Mesenchymal stem cell (in vitro differentiated cells and primary cell): Measurements from ENCODE around the gene RGS12.
A peak's percentile ranks its signal among the peaks of the same experiment; 100 is the strongest.

Experiments
- DNase-seq: peaks from one replicate; pipeline ENCODE4 v3.0.0-alpha.2; 2013
- H2AFZ ChIP-seq: one replicate; pipeline ENCODE4 v1.6.1; 2013; ENCODE audit warnings: low read depth, mild to moderate bottlenecking, control low read depth, inconsistent platforms, low read length, moderate library complexity
- H2AK5ac ChIP-seq: 2 replicates; pipeline ENCODE4 v1.6.1; 2013; ENCODE audit warnings: low read length, moderate library complexity, mild to moderate bottlenecking, inconsistent platforms; ENCODE audit not compliant: severe bottlenecking
- H2BK120ac ChIP-seq: one replicate; pipeline ENCODE4 v1.6.1; 2013; ENCODE audit warnings: low read depth, mild to moderate bottlenecking, inconsistent platforms, low read length, moderate library complexity
- H2BK12ac ChIP-seq, 2 experiments: one replicate each; pipeline ENCODE4 v1.6.1; 2013; ENCODE audit warnings: inconsistent platforms in 2 of 2, low read length in 2 of 2, mild to moderate bottlenecking in 2 of 2, moderate library complexity in 2 of 2, control low read depth in 1 of 2
- H2BK15ac ChIP-seq: one replicate; pipeline ENCODE4 v1.6.1; 2013; ENCODE audit warnings: mild to moderate bottlenecking, low read depth, inconsistent platforms; ENCODE audit not compliant: poor library complexity, severe bottlenecking
- H2BK5ac ChIP-seq: 2 replicates; pipeline ENCODE4 v1.6.1; 2013; ENCODE audit warnings: low read depth, mild to moderate bottlenecking, low read length, control low read depth, inconsistent platforms; ENCODE audit not compliant: poor library complexity, severe bottlenecking
- H3K14ac ChIP-seq, 2 experiments: one replicate each; pipeline ENCODE4 v1.6.1; 2013; ENCODE audit warnings: inconsistent platforms in 2 of 2, low read length in 2 of 2, control low read depth in 1 of 2, mild to moderate bottlenecking in 1 of 2, moderate library complexity in 1 of 2
- H3K18ac ChIP-seq, 2 experiments: one replicate each; pipeline ENCODE4 v1.6.1; 2013; ENCODE audit warnings: inconsistent platforms in 2 of 2, low read length in 2 of 2, control low read depth in 1 of 2, low read depth in 1 of 2, mild to moderate bottlenecking in 1 of 2
- H3K23ac ChIP-seq, 2 experiments: one replicate each; pipeline ENCODE4 v1.6.1; 2013; ENCODE audit warnings: inconsistent platforms in 2 of 2, low read length in 2 of 2, mild to moderate bottlenecking in 2 of 2, moderate library complexity in 2 of 2, control low read depth in 1 of 2
- H3K27ac ChIP-seq: 2 replicates; pipeline ENCODE4 v1.5.1; 2013; ENCODE audit warnings: mild to moderate bottlenecking, moderate library complexity, low read length, control low read depth, inconsistent platforms; ENCODE audit not compliant: poor library complexity, severe bottlenecking
- H3K27me3 ChIP-seq, 2 experiments: 2 replicates each; pipeline versions ENCODE4 v1.6.1 to v1.7.0; 2013; ENCODE audit warnings: low read length in 2 of 2, mild to moderate bottlenecking in 2 of 2, moderate library complexity in 2 of 2, control low read depth in 1 of 2, inconsistent platforms in 1 of 2; ENCODE audit not compliant: control insufficient read depth in 1 of 2, insufficient read depth in 1 of 2
- H3K36me3 ChIP-seq, 2 experiments: 2 replicates each; pipeline versions ENCODE4 v1.6.1 to v1.7.0; 2013; ENCODE audit warnings: low read length in 2 of 2, control low read depth in 1 of 2, inconsistent platforms in 1 of 2, low read depth in 1 of 2, mild to moderate bottlenecking in 1 of 2; ENCODE audit not compliant: insufficient read depth in 2 of 2, control insufficient read depth in 1 of 2
- H3K4ac ChIP-seq, 2 experiments: one replicate each; pipeline ENCODE4 v1.6.1; 2013; ENCODE audit warnings: inconsistent platforms in 2 of 2, low read length in 2 of 2, mild to moderate bottlenecking in 2 of 2, moderate library complexity in 2 of 2, control low read depth in 1 of 2, low read depth in 1 of 2
- H3K4me1 ChIP-seq: 2 replicates; pipeline ENCODE4 v1.6.1; 2013; ENCODE audit warnings: low read depth, low read length, control low read depth; ENCODE audit not compliant: control insufficient read depth, insufficient read depth
- H3K4me2 ChIP-seq: 2 replicates; pipeline ENCODE4 v1.6.1; 2013; ENCODE audit warnings: low read length, mild to moderate bottlenecking, inconsistent platforms; ENCODE audit not compliant: poor library complexity, severe bottlenecking
- H3K4me3 ChIP-seq, 2 experiments: 2 replicates each; pipeline versions ENCODE4 v1.5.1 to v1.7.0; 2013; ENCODE audit warnings: low read length in 2 of 2, mild to moderate bottlenecking in 2 of 2, control low read depth in 1 of 2, low read depth in 1 of 2; ENCODE audit not compliant: insufficient read depth in 1 of 2
- H3K79me1 ChIP-seq: replicated peaks from 2 replicates; pipeline ENCODE4 v1.6.1; 2013; ENCODE audit warnings: mild to moderate bottlenecking, control low read depth, low read length, inconsistent platforms; ENCODE audit not compliant: poor library complexity, severe bottlenecking
- H3K9ac ChIP-seq: 2 replicates; pipeline ENCODE4 v1.7.0; 2013; ENCODE audit warnings: mild to moderate bottlenecking, low read length, moderate library complexity
- H3K9me3 ChIP-seq: 2 replicates; pipeline ENCODE4 v1.7.0; 2013; ENCODE audit warnings: mild to moderate bottlenecking, low read length; ENCODE audit not compliant: control insufficient read depth
- H4K8ac ChIP-seq: one replicate; pipeline ENCODE4 v1.6.1; 2013; ENCODE audit warnings: inconsistent platforms, mild to moderate bottlenecking, low read length, moderate library complexity
- H4K91ac ChIP-seq: one replicate; pipeline ENCODE4 v1.6.1; 2013; ENCODE audit warnings: mild to moderate bottlenecking, low read length, inconsistent platforms
- whole genome bisulfite sequencing: methylation state at CpG from one replicate; pipeline ENCODE4 v1.1.7; 2013; ENCODE audit warnings: mixed read lengths; 5-methylcytosine and 5-hydroxymethylcytosine counted together

Gene RGS12

GRCh38 chr4:3342182-3342854 is 49.5 kb downstream of the RGS12 start:
- Histone ChIP-seq H2BK5ac (no peak overlapping the region), H3K23ac (no peak overlapping the region), H4K8ac (no peak overlapping the region), H3K9ac (peak overlapping the region; percentile 24), H2BK120ac (no peak overlapping the region), H3K27ac (no peak overlapping the region), H3K4me1 (peaks cover 10% of the 10 kb centered on the region), H3K4ac (no peak overlapping the region), H3K79me1 (peaks cover 39% of the 10 kb centered on the region), H3K27me3 (no peaks in the 10 kb centered on the region), H3K14ac (no peak overlapping the region), H2BK12ac (no peak overlapping the region), H3K9me3 (no peaks in the 10 kb centered on the region), H3K18ac (no peak overlapping the region), H3K36me3 (peaks cover 10 to 13% of the 10 kb centered on the region in 2 experiments), H2BK15ac (no peak overlapping the region), H2AK5ac (no peak overlapping the region), H4K91ac (no peak overlapping the region), H3K4me3 (no peak overlapping the region), H2AFZ (no peak overlapping the region), H3K4me2 (peak overlapping the region; percentile 5)
- WGBS: 49% methylated on average over 7 of the region's 8 CpGs
- peak; percentile 56 for DNase-seq
